Uterus (tissue), 4 donors: ENCODE measurements around the gene MEF2A. TPM values are rescaled to one million over a fixed set of nuclear protein-coding genes. Genes with fewer than 3 reads are reported as not detected.

Source experiments
- DNase-seq, 2 donors: peaks; one replicate each; pipeline ENCODE4 v3.0.0-alpha.2; 2019 to 2020
- H3K27ac ChIP-seq, 2 donors: fragments of 200-600 bp; sonication (generic); 1 replicate in 1 of 2; 2 replicates in 1 of 2; pipeline ENCODE4 v1.5.1; 2016 to 2018
- H3K27me3 ChIP-seq, 2 donors: fragments of 200-600 bp; sonication (generic); one replicate each; pipeline ENCODE4 v1.5.1; 2018 to 2019; ENCODE audit warnings: control low read depth in 1 of 2
- H3K36me3 ChIP-seq, 2 donors: fragments of 200-600 bp; sonication (generic); one replicate each; pipeline ENCODE4 v1.5.1; 2019; ENCODE audit warnings: control low read depth in 1 of 2
- H3K4me1 ChIP-seq, 2 donors: fragments of 200-600 bp; sonication (generic); one replicate each; pipeline ENCODE4 v1.5.1; 2018 to 2019; ENCODE audit warnings: control low read depth in 1 of 2
- H3K4me3 ChIP-seq, 2 donors: fragments of 200-600 bp; sonication (generic); 1 replicate in 1 of 2; 2 replicates in 1 of 2; pipeline ENCODE4 v1.5.1; 2018 to 2019; ENCODE audit warnings: mild to moderate bottlenecking in 1 of 2
- H3K9me3 ChIP-seq, 2 donors: fragments of 200-600 bp; sonication (generic); one replicate each; pipeline ENCODE4 v1.5.1; 2019; ENCODE audit warnings: control low read depth in 1 of 2
- CTCF ChIP-seq, 4 experiments: fragments of 200-600 bp in 2 of 4; fragments of 450-650 bp in 2 of 4; sonication (generic) in 2 of 4; IDR thresholded peaks; one replicate each; pipeline ENCODE4 v1.5.1; 2016 to 2019; ENCODE audit warnings: antibody characterized with exemption in 4 of 4, mild to moderate bottlenecking in 2 of 4, moderate library complexity in 1 of 4
- POLR2A ChIP-seq, 2 donors: fragments of 450-650 bp; IDR thresholded peaks; one replicate each; pipeline ENCODE4 v1.6.1; 2016; ENCODE audit warnings: antibody characterized with exemption in 2 of 2, mild to moderate bottlenecking in 1 of 2, moderate library complexity in 1 of 2
- intact Hi-C: fragments of 100-400 bp; cut with DNase I; formaldehyde crosslinking; loops from one replicate; pipeline ENCODE4 v1.15.1; 2023; ENCODE audit warnings: low total_unique reads
- total RNA-seq, 4 donors: library from RNA; depleted of rRNA in 3 of 4; stranded (reverse); fragments of >200 nt in 3 of 4; gene quantifications; one replicate each; pipeline versions ENCODE4 v1.1.0 to v1.2.4, GENCODE V29; 2014 to 2023
- donor health status: DM: yes; HTN: yes; CAD: no.

MEF2A gene
- total RNA-seq, 4 donors from 2014 or later: 78.6 to 138 (median 105) TPM

GRCh38 chr15:99628374-99629001 lies 62.7 kb downstream of the MEF2A start:
- Histone ChIP-seq H3K27me3 (no peaks in the 10 kb centered on the region), H3K27ac (peak overlapping the region in 1 of 2 donors; percentile 19), H3K4me3 (no peak overlapping the region), H3K36me3 (no peaks in the 10 kb centered on the region), H3K4me1 (peaks cover 0 to 8% of the 10 kb centered on the region in 2 donors), H3K9me3 (no peaks in the 10 kb centered on the region)
- intact Hi-C loops: no loop called here
- TF ChIP-seq POLR2A (IDR thresholded peaks at IDR 0.05) (no peak), CTCF (IDR thresholded peaks at IDR 0.05) (no peak)
- DNase-seq: no peak

GRCh38 chr15:99630607-99631131 lies 64.9 kb downstream of the MEF2A start:
- DNase-seq: no peak
- no peak overlapping the region for H3K4me3 ChIP-seq
- no peak for TF ChIP-seq POLR2A (IDR thresholded peaks at IDR 0.05)
- TF ChIP-seq CTCF (IDR thresholded peaks at IDR 0.05): no peak
- H3K27me3 ChIP-seq: no peaks in the 10 kb centered on the region
- H3K9me3 ChIP-seq: no peaks in the 10 kb centered on the region
- intact Hi-C loops: no loop called here
- H3K36me3 ChIP-seq: no peaks in the 10 kb centered on the region
- peak overlapping the region; percentile 61 to 67 for H3K27ac ChIP-seq
- peaks cover 0 to 8% of the 10 kb centered on the region in 2 donors for H3K4me1 ChIP-seq

GRCh38 chr15:99631255-99631654 lies 65.5 kb downstream of the MEF2A start:
- DNase-seq: no peak
- Histone ChIP-seq H3K9me3 (no peaks in the 10 kb centered on the region), H3K27ac (peak overlapping the region; percentile 61 to 67), H3K27me3 (no peaks in the 10 kb centered on the region), H3K4me3 (no peak overlapping the region), H3K4me1 (peaks cover 0 to 8% of the 10 kb centered on the region in 2 donors), H3K36me3 (no peaks in the 10 kb centered on the region)
- TF ChIP-seq CTCF (IDR thresholded peaks at IDR 0.05) (no peak), POLR2A (IDR thresholded peaks at IDR 0.05) (no peak)
- intact Hi-C loops: no loop called here

DNA sequence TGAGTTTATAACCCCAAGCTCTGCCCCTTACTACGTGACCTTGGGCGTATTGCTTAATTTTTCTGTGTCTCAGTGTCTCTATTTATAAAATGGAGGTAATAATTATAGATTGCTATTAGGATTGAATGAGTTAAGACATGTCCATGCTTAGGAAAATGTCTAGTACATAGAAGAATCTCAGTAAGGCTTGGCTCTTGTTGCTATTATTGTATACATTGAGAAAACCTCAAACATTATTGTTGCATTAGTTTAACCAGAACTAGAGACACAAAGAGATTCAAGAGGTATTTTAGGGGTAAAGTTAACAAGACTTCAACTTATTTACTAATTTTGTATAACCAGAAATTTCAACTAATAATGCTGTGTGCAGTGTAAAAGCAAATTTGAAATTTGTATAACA lies 66.7 kb downstream of the MEF2A start:
- DNase-seq: no peak
- TF ChIP-seq POLR2A (IDR thresholded peaks at IDR 0.05) (no peak), CTCF (IDR thresholded peaks at IDR 0.05) (no peak)
- intact Hi-C loops: no loop called here
- Histone ChIP-seq H3K27me3 (no peaks in the 10 kb centered on the region), H3K4me1 (peaks cover 0 to 8% of the 10 kb centered on the region in 2 donors), H3K9me3 (no peaks in the 10 kb centered on the region), H3K4me3 (no peak overlapping the region), H3K27ac (peak overlapping the region; percentile 61 to 67), H3K36me3 (no peaks in the 10 kb centered on the region)

- Histone ChIP-seq H3K27me3 (no peaks in the 10 kb centered on the region), H3K4me3 (no peak overlapping the region), H3K4me1 (peaks cover 0 to 8% of the 10 kb centered on the region in 2 donors), H3K9me3 (no peaks in the 10 kb centered on the region), H3K27ac (no peak overlapping the region), H3K36me3 (no peaks in the 10 kb centered on the region)
- TF ChIP-seq CTCF (IDR thresholded peaks at IDR 0.05): no peak
- no peak for TF ChIP-seq POLR2A (IDR thresholded peaks at IDR 0.05)
- intact Hi-C loops: no loop called here
- DNase-seq: no peak
These were observed 67.9 kb downstream of the MEF2A start for GRCh38 chr15:99633655-99634054.
